B cell (primary cell): ENCODE results near the gene CFAP119. TPM values are rescaled to one million over a fixed set of nuclear protein-coding genes. Genes with fewer than 3 reads are reported as not detected.

ENCODE experiments used
- ATAC-seq: fragments of 200-7000 bp; cut with Tn5 transposase; one replicate; pipeline ENCODE4 v1.10.0; 2021; ENCODE audit warnings: low read depth, mild to moderate bottlenecking, moderate number of reproducible peaks, moderate library complexity
- CTCF ChIA-PET: fragments of 350-600 bp; sonication (Branson Sonifier 250); formaldehyde crosslinking; loops from one replicate; lab custom pipeline; 2021; ENCODE audit warnings: antibody characterized with exemption, inconsistent platforms; lab: Charles Lee
- POLR2A ChIA-PET: fragments of 350-600 bp; sonication (Branson Sonifier 250); formaldehyde crosslinking; loops from one replicate; lab custom pipeline; 2021; ENCODE audit warnings: antibody characterized with exemption; lab: Charles Lee
- DNase-seq: peaks from one replicate; pipeline ENCODE4 v3.0.0; 2013
- H2AFZ ChIP-seq: 2 replicates; pipeline ENCODE4 v1.6.1; 2012; ENCODE audit warnings: mild to moderate bottlenecking, low read depth, low read length; ENCODE audit not compliant: insufficient read depth, poor library complexity, severe bottlenecking
- H3K27ac ChIP-seq, 2 donors: 1 replicate in 1 of 2; 2 replicates in 1 of 2; pipeline ENCODE4 v1.5.1; 2012 to 2013; ENCODE audit warnings: low read length in 2 of 2, mild to moderate bottlenecking in 2 of 2, moderate library complexity in 1 of 2
- H3K27me3 ChIP-seq, 4 experiments: fragments of 200-600 bp in 1 of 4; sonication (generic) in 1 of 4; replicated peaks in 1 of 4; 1 replicate in 2 of 4; 2 replicates in 2 of 4; pipeline versions ENCODE4 v1.6.1 to v1.7.0; 2013 to 2016; ENCODE audit warnings: low read length in 3 of 4, mild to moderate bottlenecking in 2 of 4, mixed read lengths in 1 of 4, moderate library complexity in 1 of 4; ENCODE audit not compliant: insufficient read depth in 4 of 4, control insufficient read depth in 3 of 4; ENCODE audit errors: control extremely low read depth in 1 of 4
- H3K36me3 ChIP-seq, 2 experiments: replicated peaks in 1 of 2; 1 replicate in 1 of 2; 2 replicates in 1 of 2; pipeline versions ENCODE4 v1.6.1 to v1.7.1; 2013; ENCODE audit warnings: low read length in 1 of 2; ENCODE audit not compliant: insufficient read depth in 2 of 2, control insufficient read depth in 1 of 2; ENCODE audit errors: control extremely low read depth in 1 of 2, extremely low read depth in 1 of 2
- H3K4me1 ChIP-seq, 2 donors: fragments of 200-600 bp in 1 of 2; sonication (generic) in 1 of 2; 1 replicate in 1 of 2; 2 replicates in 1 of 2; pipeline versions ENCODE4 v1.5.1 to v1.6.1; 2013 to 2017; ENCODE audit warnings: low read length in 2 of 2; ENCODE audit not compliant: control insufficient read depth in 2 of 2, insufficient read depth in 2 of 2
- H3K4me2 ChIP-seq: replicated peaks from 2 replicates; pipeline ENCODE3; 2012; ENCODE audit warnings: mild to moderate bottlenecking, low read depth, low read length; ENCODE audit not compliant: poor library complexity, severe bottlenecking
- H3K4me3 ChIP-seq, 5 experiments: fragments of 200-600 bp in 1 of 5; sonication (generic) in 1 of 5; 1 replicate in 3 of 5; 2 replicates in 2 of 5; pipeline versions ENCODE4 v1.5.1 to v1.7.0; 2011 to 2016; ENCODE audit warnings: low read length in 4 of 5, mild to moderate bottlenecking in 4 of 5, low read depth in 2 of 5, control low read depth in 1 of 5, moderate library complexity in 1 of 5; ENCODE audit not compliant: insufficient read depth in 1 of 5; ENCODE audit errors: control extremely low read depth in 1 of 5, extremely low read depth in 1 of 5
- H3K79me2 ChIP-seq: fragments of 200-600 bp; sonication (generic); one replicate; pipeline ENCODE4 v1.6.0; 2016; ENCODE audit warnings: low read length; ENCODE audit not compliant: control insufficient read depth, insufficient read depth
- H3K9ac ChIP-seq: fragments of 200-600 bp; sonication (generic); 2 replicates; pipeline ENCODE4 v1.6.1; 2017; ENCODE audit warnings: mild to moderate bottlenecking, low read length, moderate library complexity
- H3K9me3 ChIP-seq, 3 donors: one replicate each; pipeline versions ENCODE4 v1.6.1 to v1.7.1; 2013; ENCODE audit warnings: low read length in 2 of 3; ENCODE audit not compliant: control insufficient read depth in 2 of 3, insufficient read depth in 1 of 3; ENCODE audit errors: control extremely low read depth in 1 of 3
- H4K20me1 ChIP-seq: 2 replicates; pipeline ENCODE4 v1.6.0; 2012; ENCODE audit warnings: mild to moderate bottlenecking, low read length; ENCODE audit not compliant: insufficient read depth, control insufficient read depth, poor library complexity, severe bottlenecking
- H3K27ac Mint-ChIP-seq: one replicate; pipeline ENCODE4 v1.8.0; 2021; ENCODE audit warnings: mixed read lengths
- H3K27me3 Mint-ChIP-seq: one replicate; pipeline ENCODE4 v1.8.0; 2021; ENCODE audit warnings: mixed read lengths
- H3K4me1 Mint-ChIP-seq: one replicate; pipeline ENCODE4 v1.8.0; 2021; ENCODE audit warnings: mixed read lengths
- H3K4me3 Mint-ChIP-seq: one replicate; pipeline ENCODE4 v1.8.0; 2021; ENCODE audit warnings: mixed read lengths
- H3K9me3 Mint-ChIP-seq: one replicate; pipeline ENCODE4 v1.8.0; 2022; ENCODE audit warnings: mixed read lengths; ENCODE audit not compliant: insufficient read depth
- EZH2 ChIP-seq: IDR thresholded peaks from 2 replicates; pipeline ENCODE4 v1.6.1; 2012; ENCODE audit warnings: borderline replicate concordance, low read depth, mild to moderate bottlenecking, moderate library complexity, low read length; ENCODE audit not compliant: insufficient read depth, poor library complexity, severe bottlenecking
- WGBS: methylation state at CpG from one replicate; pipeline ENCODE4 v1.1.5; 2013; ENCODE audit warnings: missing lambda C conversion rate; ENCODE audit not compliant: insufficient coverage; 5-methylcytosine and 5-hydroxymethylcytosine counted together
- intact Hi-C: fragments of 100-400 bp; cut with micrococcal nuclease; formaldehyde crosslinking; loops from one replicate; pipeline ENCODE4 v1.10.0; 2022
- polyA plus RNA-seq: library from polyadenylated mRNA; depleted of rRNA; stranded (reverse); fragments of >200 nt; gene quantifications from 2 replicates; pipeline ENCODE4 v1.2.3, GENCODE V29; 2012
- total RNA-seq, 2 donors: library from RNA; stranded (reverse); fragments of 120-200 nt in 1 of 2; gene quantifications; 1 replicate in 1 of 2; 2 replicates in 1 of 2; pipeline versions ENCODE4 v1.2.3 to v1.2.4, GENCODE V29; 2013 to 2022
- TF ChIP-seq, protein P1 (sequence below): fragments of 200-600 bp; IDR thresholded peaks from one replicate; pipeline ENCODE4 v1.8.0; 2022; ENCODE audit warnings: antibody characterized with exemption, mild to moderate bottlenecking

CFAP119 gene
- total and polyA plus RNA-seq, 2 donors (not counting 1 experiment from before 2014, with no cell fraction given) = 8.5 to 11.7 TPM

DNA sequence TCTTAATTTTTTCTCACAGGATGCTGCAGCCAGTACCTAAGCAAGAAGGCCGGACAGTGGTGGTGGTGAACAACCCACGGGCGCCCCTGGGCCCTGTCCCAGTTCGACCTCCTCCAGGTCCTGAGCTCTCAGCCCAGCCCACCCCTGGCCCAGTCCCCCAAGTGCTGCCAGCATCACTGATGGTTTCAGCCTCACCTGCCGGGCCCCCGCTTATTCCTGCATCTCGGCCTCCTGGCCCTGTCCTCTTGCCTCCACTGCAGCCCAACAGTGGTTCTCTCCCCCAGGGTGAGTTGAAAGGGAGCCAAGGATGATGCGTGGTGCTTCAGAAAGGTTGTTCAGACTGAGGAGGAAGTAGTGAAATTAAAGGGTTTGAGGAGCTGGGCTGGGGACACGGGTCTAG lies 41.2 kb downstream of the CFAP119 start:
- DNase-seq (no peak), ATAC-seq (no peak)
- Histone ChIP-seq H3K27me3 (no peaks in the 10 kb centered on the region), H3K27ac (no peak overlapping the region), H3K9ac (no peak overlapping the region), H2AFZ (no peak overlapping the region), H3K36me3 (peaks cover 3 to 89% of the 10 kb centered on the region in 2 experiments), H3K9me3 (no peaks in the 10 kb centered on the region), H3K4me3 (no peak overlapping the region), H4K20me1 (peaks cover 51% of the 10 kb centered on the region), H3K79me2 (peaks cover 28% of the 10 kb centered on the region), H3K4me2 (no peak overlapping the region), H3K4me1 (peaks cover 9 to 12% of the 10 kb centered on the region in 2 donors)
- no peak for TF ChIP-seq EZH2
- TF ChIP-seq, protein P1, sequence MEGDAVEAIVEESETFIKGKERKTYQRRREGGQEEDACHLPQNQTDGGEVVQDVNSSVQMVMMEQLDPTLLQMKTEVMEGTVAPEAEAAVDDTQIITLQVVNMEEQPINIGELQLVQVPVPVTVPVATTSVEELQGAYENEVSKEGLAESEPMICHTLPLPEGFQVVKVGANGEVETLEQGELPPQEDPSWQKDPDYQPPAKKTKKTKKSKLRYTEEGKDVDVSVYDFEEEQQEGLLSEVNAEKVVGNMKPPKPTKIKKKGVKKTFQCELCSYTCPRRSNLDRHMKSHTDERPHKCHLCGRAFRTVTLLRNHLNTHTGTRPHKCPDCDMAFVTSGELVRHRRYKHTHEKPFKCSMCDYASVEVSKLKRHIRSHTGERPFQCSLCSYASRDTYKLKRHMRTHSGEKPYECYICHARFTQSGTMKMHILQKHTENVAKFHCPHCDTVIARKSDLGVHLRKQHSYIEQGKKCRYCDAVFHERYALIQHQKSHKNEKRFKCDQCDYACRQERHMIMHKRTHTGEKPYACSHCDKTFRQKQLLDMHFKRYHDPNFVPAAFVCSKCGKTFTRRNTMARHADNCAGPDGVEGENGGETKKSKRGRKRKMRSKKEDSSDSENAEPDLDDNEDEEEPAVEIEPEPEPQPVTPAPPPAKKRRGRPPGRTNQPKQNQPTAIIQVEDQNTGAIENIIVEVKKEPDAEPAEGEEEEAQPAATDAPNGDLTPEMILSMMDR = no peak
- intact Hi-C loops = no loop called here
- no peaks in the 10 kb centered on the region for H3K9me3 Mint-ChIP-seq
- POLR2A ChIA-PET = no interaction called here
- 98% methylated on average over 8 of the region's 9 CpGs for WGBS
- H3K4me3 Mint-ChIP-seq = no peak overlapping the region
- peaks cover 21% of the 10 kb centered on the region for H3K4me1 Mint-ChIP-seq
- CTCF ChIA-PET = no interaction called here
- H3K27me3 Mint-ChIP-seq = no peaks in the 10 kb centered on the region
- no peak overlapping the region for H3K27ac Mint-ChIP-seq

DNA sequence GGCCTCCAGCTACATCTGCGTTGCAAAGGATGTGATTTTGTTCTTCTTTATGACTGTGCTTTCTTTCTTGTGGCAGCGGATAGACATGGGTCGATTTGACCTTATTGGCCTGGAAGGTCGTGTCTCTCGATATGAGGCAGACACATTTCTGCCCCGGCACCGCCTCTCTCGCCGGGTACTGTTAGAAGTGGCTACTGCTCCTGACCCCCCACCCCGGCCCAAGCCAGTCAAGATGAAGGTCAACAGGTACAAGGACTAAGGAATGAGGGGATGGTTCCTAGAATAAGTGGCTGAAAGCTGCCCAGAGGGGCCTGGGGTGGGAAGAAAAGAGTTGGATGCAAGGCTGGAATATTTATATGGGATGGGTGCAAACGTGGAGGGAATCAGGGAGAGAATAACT lies 41.8 kb downstream of the CFAP119 start:
- H3K27me3 Mint-ChIP-seq = no peaks in the 10 kb centered on the region
- no peaks in the 10 kb centered on the region for H3K9me3 Mint-ChIP-seq
- Histone ChIP-seq H3K9ac (no peak overlapping the region), H3K4me1 (peaks cover 9 to 13% of the 10 kb centered on the region in 2 donors), H3K27ac (no peak overlapping the region), H3K79me2 (peaks cover 28% of the 10 kb centered on the region), H3K9me3 (no peaks in the 10 kb centered on the region), H4K20me1 (peaks cover 53% of the 10 kb centered on the region), H2AFZ (no peak overlapping the region), H3K4me2 (no peak overlapping the region), H3K4me3 (no peak overlapping the region), H3K27me3 (no peaks in the 10 kb centered on the region), H3K36me3 (peaks cover 3 to 89% of the 10 kb centered on the region in 2 experiments)
- intact Hi-C loops = no loop called here
- ChIA-PET POLR2A (no interaction called here), CTCF (interaction anchor here (1.2 kb wide), 1 partner anchor 26 kb away, joined by 3 read pairs; no protein-coding TSS in a partner anchor)
- H3K4me3 Mint-ChIP-seq = no peak overlapping the region
- no peak for ATAC-seq
- H3K4me1 Mint-ChIP-seq = peaks cover 19% of the 10 kb centered on the region
- H3K27ac Mint-ChIP-seq = no peak overlapping the region
- WGBS = 94% methylated on average over 8 of the region's 11 CpGs
- TF ChIP-seq, protein P1 = no peak
- TF ChIP-seq EZH2 = no peak
- DNase-seq = no peak
